RWPE1 (cell line): ENCODE data around the gene ARHGEF25.
"Not testable (repeated sequence)": the region's sequence is repeated elsewhere in the genome, so short reads cannot be mapped to it uniquely, and the experiment has no call there.

Experiments
- CTCF ChIA-PET: fragments of 350-600 bp; sonication (Branson Sonifier 250); formaldehyde crosslinking; extraction: SDS; loops from one replicate; lab custom pipeline; 2021; lab: Yijun Ruan, JAX
- POLR2A ChIA-PET: fragments of 400-600 bp; formaldehyde crosslinking; extraction: SDS; loops from one replicate; lab custom pipeline; 2020; ENCODE audit warnings: antibody characterized with exemption; ENCODE audit not compliant: low non-redundant PET; lab: Yijun Ruan, JAX
- DNase-seq: peaks from one replicate; pipeline ENCODE4 v3.0.0; 2012; ENCODE audit warnings: low spot score
- H3K27ac ChIP-seq: fragments of 450-650 bp; 2 replicates; pipeline ENCODE4 v1.5.1; 2017
- TF ChIP-seq, protein P1 (sequence below): fragments of 450-650 bp; conservative IDR thresholded peaks from 2 replicates; pipeline ENCODE4 v1.5.1; 2017; ENCODE audit warnings: low read depth, mild to moderate bottlenecking

ARHGEF25 gene

DNA sequence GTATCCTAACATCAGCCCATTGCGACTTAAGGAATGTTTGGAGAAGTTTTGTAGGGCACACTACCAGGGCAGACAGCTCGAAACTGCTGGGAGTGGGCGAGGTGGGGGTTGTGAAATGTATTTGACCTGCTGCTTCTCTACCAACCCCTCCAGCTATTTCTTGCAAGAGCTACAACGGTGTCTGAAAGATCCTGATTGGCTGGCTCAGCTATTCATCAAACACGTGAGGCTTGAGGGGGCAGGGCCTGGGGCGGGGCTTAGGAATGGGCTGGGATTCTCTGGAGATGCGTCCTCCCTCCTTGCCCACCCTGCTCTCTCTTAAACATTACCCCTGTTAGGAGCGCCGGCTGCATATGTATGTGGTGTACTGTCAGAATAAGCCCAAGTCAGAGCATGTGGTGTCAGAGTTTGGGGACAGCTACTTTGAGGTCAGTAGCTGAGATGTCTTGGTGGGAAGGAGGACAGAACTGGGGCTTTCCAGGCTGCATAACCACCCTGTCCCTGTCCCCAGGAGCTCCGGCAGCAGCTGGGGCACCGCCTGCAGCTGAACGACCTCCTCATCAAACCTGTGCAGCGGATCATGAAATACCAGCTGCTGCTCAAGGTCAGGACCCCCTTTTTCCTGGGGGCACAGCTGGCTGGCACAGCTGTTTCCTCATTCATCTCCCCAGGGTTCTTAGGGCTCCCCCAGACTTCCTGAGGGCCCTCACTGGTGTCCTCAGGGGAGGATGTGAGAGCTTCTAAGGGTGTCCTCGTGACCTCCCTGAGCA lies 3.1 kb downstream of the ARHGEF25 start:
- no peak overlapping the region for H3K27ac ChIP-seq
- TF ChIP-seq, protein P1, sequence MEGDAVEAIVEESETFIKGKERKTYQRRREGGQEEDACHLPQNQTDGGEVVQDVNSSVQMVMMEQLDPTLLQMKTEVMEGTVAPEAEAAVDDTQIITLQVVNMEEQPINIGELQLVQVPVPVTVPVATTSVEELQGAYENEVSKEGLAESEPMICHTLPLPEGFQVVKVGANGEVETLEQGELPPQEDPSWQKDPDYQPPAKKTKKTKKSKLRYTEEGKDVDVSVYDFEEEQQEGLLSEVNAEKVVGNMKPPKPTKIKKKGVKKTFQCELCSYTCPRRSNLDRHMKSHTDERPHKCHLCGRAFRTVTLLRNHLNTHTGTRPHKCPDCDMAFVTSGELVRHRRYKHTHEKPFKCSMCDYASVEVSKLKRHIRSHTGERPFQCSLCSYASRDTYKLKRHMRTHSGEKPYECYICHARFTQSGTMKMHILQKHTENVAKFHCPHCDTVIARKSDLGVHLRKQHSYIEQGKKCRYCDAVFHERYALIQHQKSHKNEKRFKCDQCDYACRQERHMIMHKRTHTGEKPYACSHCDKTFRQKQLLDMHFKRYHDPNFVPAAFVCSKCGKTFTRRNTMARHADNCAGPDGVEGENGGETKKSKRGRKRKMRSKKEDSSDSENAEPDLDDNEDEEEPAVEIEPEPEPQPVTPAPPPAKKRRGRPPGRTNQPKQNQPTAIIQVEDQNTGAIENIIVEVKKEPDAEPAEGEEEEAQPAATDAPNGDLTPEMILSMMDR: no peak
- no peak for DNase-seq
- POLR2A ChIA-PET: no interaction called here
- CTCF ChIA-PET: interaction anchor here (1.1 to 1.5 kb wide), 2 partner anchors 9 to 31 kb away, joined by 3 to 4 read pairs; no protein-coding TSS in a partner anchor

- no peak for DNase-seq
- no peak overlapping the region for H3K27ac ChIP-seq
- ChIA-PET POLR2A (no interaction called here), CTCF (interaction anchor here (1.1 kb wide), 1 partner anchor 10 kb away, joined by 3 read pairs; no protein-coding TSS in a partner anchor)
- TF ChIP-seq, protein P1: no peak
Observed at GRCh38 chr12:57614948-57615500, 3.8 kb downstream of the ARHGEF25 start.

DNA sequence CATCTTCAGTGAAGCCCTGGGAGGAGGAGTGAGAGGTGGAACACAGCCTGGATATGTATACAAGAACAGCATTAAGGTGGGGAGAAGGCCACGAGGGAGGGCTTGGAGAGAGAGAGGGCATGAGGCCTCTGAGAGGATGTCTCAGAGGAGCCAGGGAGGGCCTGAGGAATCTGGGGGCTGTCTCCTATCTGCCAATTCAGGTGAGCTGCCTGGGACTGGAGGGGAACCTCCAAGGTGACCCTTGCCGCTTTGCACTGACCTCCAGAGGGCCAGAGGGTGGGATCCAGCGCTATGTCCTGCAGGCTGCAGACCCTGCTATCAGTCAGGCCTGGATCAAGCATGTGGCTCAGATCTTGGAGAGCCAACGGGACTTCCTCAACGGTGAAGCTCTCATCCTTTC lies 4.4 kb downstream of the ARHGEF25 start:
- DNase-seq: no peak
- H3K27ac ChIP-seq: no peak overlapping the region
- TF ChIP-seq, protein P1: no peak
- CTCF ChIA-PET: interaction anchor here (1.5 kb wide), 1 partner anchor 32 kb away, joined by 6 read pairs; no protein-coding TSS in a partner anchor
- POLR2A ChIA-PET: no interaction called here

GRCh38 chr12:57616383-57617101 lies 5.3 kb downstream of the ARHGEF25 start:
- TF ChIP-seq, protein P1: no peak
- ChIA-PET POLR2A (no interaction called here), CTCF (interaction anchor here (0.7 to 1.5 kb wide), 4 partner anchors 16 to 120 kb away, joined by 3 to 6 read pairs (median 4); partner anchors contain the start of gene B4GALNT1)
- H3K27ac ChIP-seq: no peak overlapping the region
- peak; percentile 56 for DNase-seq

- POLR2A ChIA-PET: no interaction called here
- DNase-seq: no peak
- H3K27ac ChIP-seq: no peak overlapping the region
- TF ChIP-seq, protein P1: no peak
- CTCF ChIA-PET: interaction anchor here (0.6 to 4.8 kb wide), 2 partner anchors 35 to 118 kb away, joined by 3 to 32 read pairs; no protein-coding TSS in a partner anchor
Observed at GRCh38 chr12:57617942-57618341, 6.7 kb downstream of the ARHGEF25 start.

DNA sequence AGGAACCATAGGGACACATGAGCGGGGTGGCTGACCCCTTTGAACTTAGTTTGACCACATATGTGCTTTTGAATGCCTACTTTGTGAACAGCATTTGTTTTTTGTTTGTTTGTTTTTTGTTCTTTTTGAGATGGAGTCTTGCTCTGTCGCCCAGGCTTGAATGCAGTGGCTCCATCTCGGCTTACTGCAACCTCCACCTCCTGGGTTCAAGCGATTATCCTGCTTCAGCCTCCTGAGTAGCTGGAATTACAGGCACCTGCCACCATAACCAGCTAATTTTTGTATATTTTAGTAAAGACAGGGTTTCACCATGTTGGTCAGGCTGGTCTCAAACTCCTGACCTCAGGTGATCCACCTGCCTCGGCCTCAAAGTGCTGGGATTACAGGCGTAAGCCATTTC lies 7.2 kb downstream of the ARHGEF25 start:
- DNase-seq, POLR2A ChIA-PET, H3K27ac ChIP-seq: not testable (repeated sequence)
- CTCF ChIA-PET: interaction anchor here (0.6 to 4.8 kb wide), 2 partner anchors 35 to 117 kb away, joined by 3 to 32 read pairs; no protein-coding TSS in a partner anchor
